ENCODE measurements around the gene C19orf25. TPM values are rescaled to one million over a fixed set of nuclear protein-coding genes. Genes with fewer than 3 reads are reported as not detected.

Gene C19orf25
- total and polyA plus RNA-seq, 2 of the 13 experiments (the other 11 are each of a cell fraction or from before 2014, with no cell fraction given): 14.2 to 32.4 TPM

- TF ChIP-seq, protein P1, sequence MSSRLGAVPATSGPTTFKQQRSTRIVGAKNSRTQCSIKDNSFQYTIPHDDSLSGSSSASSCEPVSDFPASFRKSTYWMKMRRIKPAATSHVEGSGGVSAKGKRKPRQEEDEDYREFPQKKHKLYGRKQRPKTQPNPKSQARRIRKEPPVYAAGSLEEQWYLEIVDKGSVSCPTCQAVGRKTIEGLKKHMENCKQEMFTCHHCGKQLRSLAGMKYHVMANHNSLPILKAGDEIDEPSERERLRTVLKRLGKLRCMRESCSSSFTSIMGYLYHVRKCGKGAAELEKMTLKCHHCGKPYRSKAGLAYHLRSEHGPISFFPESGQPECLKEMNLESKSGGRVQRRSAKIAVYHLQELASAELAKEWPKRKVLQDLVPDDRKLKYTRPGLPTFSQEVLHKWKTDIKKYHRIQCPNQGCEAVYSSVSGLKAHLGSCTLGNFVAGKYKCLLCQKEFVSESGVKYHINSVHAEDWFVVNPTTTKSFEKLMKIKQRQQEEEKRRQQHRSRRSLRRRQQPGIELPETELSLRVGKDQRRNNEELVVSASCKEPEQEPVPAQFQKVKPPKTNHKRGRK (CRISPR knock-in tag; IDR thresholded peaks at IDR 0.05): no peak
- TF ChIP-seq ZHX2 (IDR thresholded peaks at IDR 0.05; ENCODE audit: low read depth): peak; percentile 82
- TF ChIP-seq ZHX2 (CRISPR knock-in tag; IDR thresholded peaks at IDR 0.05; ENCODE audit: borderline replicate concordance): no peak
- TF ChIP-seq SMYD3 (CRISPR knock-in tag; IDR thresholded peaks at IDR 0.05): no peak
- TF ChIP-seq, protein P2, sequence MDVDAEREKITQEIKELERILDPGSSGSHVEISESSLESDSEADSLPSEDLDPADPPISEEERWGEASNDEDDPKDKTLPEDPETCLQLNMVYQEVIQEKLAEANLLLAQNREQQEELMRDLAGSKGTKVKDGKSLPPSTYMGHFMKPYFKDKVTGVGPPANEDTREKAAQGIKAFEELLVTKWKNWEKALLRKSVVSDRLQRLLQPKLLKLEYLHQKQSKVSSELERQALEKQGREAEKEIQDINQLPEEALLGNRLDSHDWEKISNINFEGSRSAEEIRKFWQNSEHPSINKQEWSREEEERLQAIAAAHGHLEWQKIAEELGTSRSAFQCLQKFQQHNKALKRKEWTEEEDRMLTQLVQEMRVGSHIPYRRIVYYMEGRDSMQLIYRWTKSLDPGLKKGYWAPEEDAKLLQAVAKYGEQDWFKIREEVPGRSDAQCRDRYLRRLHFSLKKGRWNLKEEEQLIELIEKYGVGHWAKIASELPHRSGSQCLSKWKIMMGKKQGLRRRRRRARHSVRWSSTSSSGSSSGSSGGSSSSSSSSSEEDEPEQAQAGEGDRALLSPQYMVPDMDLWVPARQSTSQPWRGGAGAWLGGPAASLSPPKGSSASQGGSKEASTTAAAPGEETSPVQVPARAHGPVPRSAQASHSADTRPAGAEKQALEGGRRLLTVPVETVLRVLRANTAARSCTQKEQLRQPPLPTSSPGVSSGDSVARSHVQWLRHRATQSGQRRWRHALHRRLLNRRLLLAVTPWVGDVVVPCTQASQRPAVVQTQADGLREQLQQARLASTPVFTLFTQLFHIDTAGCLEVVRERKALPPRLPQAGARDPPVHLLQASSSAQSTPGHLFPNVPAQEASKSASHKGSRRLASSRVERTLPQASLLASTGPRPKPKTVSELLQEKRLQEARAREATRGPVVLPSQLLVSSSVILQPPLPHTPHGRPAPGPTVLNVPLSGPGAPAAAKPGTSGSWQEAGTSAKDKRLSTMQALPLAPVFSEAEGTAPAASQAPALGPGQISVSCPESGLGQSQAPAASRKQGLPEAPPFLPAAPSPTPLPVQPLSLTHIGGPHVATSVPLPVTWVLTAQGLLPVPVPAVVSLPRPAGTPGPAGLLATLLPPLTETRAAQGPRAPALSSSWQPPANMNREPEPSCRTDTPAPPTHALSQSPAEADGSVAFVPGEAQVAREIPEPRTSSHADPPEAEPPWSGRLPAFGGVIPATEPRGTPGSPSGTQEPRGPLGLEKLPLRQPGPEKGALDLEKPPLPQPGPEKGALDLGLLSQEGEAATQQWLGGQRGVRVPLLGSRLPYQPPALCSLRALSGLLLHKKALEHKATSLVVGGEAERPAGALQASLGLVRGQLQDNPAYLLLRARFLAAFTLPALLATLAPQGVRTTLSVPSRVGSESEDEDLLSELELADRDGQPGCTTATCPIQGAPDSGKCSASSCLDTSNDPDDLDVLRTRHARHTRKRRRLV (CRISPR knock-in tag; IDR thresholded peaks at IDR 0.05): no peak
- TF ChIP-seq SNRNP70 (IDR thresholded peaks at IDR 0.05; ENCODE audit: low read depth, low read length): no peak
- TF ChIP-seq ZNF207 (IDR thresholded peaks at IDR 0.05; ENCODE audit: borderline replicate concordance): no peak
- TF ChIP-seq TFE3 (CRISPR knock-in tag; IDR thresholded peaks at IDR 0.05): no peak
- peak; percentile 85 for TF ChIP-seq ZNF121 (CRISPR knock-in tag; IDR thresholded peaks at IDR 0.05)
- TF ChIP-seq CBFB (CRISPR knock-in tag; IDR thresholded peaks at IDR 0.05): 0 out of 2 replicates have a peak, but pooled peaks have one; percentile 25
- TF ChIP-seq NCOA1 (CRISPR knock-in tag; IDR thresholded peaks at IDR 0.05): 0 out of 2 replicates have a peak, but pooled peaks have one; percentile 20
- TF ChIP-seq JARID2 (CRISPR knock-in tag; IDR thresholded peaks at IDR 0.05; ENCODE audit: insufficient replicate concordance): no peak
- TF ChIP-seq FOXA3 (CRISPR knock-in tag; IDR thresholded peaks at IDR 0.05): peak; percentile 56
- TF ChIP-seq SMAD3 (CRISPR knock-in tag; IDR thresholded peaks at IDR 0.05): no peak
- TF ChIP-seq SIN3B (IDR thresholded peaks at IDR 0.05; ENCODE audit: low read length): no peak
These were observed 54.6 kb downstream of the C19orf25 start (continued) for GRCh38 chr19:1424192-1424955.
